Ammon's horn (tissue), 1 donor: ENCODE measurements around the gene GRWD1.
A peak's percentile ranks its signal among the peaks of the same experiment; 100 is the strongest.

Experiments
- DNase-seq: peaks from one replicate; pipeline ENCODE4 v3.0.0-alpha.2; 2016; ENCODE audit warnings: low spot score

Gene GRWD1

DNA sequence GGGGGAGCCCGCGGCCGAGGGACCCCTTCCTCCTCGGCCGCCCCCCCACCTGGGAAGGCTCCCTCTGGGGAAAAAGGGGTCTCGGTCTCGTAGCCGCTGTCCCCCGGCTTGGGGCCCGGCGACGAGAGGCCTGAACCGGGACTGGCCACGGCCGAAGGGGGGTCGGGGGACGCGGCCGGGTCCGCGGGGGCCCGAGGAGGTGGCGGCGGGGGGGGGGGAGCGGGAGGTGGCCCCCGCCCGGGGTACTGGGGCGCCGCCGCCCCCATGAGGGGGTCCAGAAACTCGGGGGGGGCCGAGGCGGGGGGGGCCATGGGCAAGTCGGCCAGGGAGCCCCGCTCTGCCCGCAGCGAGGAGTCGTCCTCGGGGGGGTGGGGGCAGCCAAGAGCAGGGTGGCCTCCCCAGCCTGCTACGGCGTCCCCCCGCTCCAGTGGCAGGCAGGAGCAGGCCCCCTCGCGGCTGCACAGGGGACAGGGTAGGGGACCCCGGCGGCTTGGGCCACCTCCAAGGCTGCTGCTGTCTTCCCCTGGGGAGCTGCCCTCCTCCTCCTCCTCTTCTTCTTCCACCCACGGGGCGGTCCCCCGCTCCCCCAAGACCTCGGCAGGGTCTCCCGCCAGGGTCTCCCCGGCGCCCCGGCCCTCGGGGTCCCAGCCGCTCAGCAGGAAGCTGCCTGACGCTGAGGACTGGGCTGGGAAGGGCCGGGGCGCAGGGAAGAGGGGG, 53.0 kb downstream of the GRWD1 start:
- DNase-seq, result no peak

DNA sequence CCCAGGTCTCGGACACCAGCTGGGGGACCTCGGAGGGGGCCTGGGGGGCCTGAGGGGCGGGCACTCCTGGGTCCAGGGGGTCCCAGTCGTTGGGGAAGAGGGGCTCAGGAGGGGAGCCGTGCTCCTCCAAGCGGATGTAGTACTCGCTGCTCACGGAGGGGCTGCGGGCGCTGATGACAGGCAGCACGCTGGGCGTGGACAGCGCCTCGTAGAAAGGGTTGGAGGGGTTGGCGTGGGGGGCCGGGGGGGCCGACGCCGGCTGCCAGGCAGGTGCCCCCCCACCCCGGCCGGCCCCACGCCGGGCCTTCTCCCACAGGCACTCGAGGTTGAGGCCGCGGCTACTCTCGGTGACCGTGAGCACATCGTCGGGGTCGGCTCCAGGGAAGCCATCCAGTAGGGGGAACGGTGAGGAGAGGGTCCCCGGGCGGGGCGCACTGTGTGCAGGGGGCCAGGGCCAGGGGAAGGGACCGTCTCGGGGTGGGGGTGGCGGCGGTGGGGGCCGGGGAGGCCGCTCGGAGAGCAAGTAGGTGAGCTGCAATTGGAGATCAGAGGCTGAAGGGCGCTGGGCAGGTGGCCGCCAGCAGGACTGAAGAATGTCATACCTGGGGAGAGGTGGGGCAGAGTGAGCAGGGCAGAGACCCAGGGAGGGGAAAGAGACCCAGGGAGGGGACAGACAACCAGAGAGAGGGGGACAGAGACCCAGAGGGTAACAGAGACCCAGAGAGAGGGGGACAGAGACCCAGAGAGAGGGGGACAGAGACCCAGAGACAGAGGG, 53.7 kb downstream of the GRWD1 start:
- no peak for DNase-seq

DNA sequence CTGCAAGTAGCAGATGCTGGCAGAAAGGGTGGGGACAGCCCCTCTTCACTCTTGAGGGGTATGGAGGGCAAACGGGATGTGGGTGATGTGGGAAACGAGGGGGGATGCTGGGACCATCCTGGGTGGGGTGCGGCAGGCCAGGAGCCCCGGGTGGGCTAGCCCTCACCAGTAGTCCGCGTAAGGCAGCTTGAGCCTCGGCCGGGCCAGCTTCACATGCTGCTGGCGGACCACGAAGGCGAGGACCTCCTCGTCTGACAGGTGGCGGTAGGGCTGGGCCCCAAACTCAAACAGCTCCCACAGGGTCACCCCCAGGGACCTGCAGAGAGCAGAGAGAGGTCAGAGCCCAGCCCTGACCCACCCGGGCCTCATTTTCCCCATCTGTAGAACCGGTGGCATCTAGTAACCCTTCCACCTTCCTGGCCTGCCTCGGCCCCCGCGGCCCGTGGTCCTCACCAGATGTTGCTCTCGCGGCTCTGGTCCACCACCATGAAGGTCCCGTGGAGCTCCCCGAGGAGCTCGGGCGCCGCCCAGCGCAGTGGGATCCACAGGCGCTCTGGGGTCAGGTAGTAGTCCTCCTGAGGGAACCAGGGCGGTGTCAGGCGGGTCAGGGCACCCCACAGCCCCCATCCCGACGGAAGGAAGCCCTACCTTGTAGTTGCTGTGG, 55.2 kb downstream of the GRWD1 start:
- DNase-seq, result no peak

DNA sequence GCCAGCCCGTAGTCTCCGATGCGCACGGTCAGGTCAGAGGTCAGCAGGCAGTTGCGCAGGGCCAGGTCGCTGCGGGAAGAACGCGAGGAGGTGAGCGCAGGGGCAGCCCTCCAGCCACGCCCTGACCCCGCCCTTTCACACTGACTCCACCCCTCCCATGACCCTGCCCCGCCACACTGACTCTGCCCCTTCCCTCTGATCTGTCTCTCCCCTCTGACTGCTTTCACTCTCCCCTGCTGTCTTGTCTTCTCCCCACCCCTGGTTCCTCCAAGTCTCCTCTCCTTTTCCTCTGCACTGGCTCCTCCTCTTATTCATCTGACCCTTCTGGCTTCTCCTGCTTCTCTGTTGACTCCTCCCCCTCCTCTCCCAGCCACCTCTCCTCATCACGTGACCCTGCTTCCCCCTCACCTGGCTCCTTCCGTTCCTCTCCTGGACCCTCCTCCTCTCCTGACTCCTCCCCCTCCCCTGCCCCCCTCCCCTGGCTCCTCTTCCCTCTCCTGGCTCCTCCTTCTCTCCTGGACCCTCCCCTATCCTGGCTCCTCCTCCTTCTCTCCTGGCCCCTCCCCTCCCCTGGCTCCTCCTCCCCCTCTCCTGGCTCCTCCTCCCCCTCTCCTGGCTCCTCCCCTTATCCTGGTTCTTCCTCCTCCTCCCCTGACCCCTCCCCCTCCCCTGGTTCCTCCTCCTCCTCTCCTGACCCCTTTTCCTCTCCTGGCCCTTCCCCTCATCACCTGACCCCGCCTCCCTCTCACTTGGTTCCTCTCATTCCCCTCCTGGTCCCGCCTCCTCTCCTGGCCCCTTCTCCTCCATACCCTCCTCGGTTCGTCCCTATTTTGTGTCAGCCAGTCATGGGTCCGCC, 55.9 kb downstream of the GRWD1 start:
- DNase-seq, result peak; percentile 67

DNA sequence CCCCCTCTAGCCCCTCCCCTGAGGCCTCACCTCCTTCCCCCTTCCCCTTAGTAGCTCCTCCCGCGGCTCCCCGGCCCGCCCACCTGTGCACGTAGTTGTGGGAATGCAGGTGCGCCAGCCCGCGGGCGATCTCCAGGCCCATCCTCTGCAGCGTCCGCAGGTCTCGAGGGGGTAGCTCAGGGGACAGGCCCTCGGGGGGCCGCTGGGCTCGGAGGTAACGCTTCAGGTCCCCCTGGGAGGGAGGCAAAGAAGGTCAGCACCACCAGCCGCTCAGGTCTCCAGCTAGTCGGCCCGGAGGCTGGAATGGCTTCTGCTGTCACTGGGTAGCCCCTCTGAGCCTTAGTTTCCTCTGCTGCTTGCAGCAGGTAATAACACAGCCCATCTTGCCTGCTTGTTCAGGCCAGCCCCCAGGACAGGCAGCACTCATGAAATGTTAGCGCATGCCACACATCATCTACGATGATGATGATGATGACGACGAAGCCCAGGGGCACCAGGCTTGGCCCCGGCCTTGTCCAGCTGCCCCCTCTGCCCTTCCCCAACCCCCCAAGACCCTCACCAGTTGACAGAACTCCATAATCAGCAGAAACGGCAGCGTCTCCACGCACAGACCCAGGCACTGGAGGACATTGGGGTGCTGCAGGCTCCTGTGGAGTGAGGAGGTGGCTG, 56.7 kb downstream of the GRWD1 start:
- no peak for DNase-seq

DNA sequence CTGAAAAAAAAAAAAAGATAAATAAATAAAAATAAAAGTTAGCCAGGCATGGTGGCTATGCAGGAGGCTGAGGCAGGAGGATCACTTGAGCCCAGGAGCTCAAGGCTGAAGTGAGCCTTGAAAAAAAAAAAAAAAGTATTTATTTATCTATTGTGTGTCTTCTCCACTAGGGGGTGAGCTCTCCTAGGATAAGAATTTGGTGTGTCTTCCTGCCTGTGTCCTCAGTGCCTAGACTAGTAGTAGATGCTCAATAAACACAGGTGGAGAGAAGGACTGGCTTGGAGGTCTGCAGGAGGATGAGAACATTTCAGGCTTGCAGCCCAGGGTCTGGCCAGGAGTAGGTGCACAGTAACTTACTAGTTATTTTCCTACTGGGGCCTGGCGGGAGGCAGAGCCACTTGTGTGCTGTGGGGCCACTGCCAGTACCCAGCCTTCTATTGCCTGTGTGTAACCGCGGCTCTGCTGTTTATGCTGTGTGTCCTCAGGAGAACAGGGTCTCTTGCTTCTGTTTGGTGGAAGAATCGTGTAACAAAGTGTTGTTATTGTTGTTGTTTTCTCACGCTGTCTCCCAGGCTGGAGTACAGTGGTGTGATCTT, 60.5 kb downstream of the GRWD1 start:
- DNase-seq, result no peak
